C4-2B (cell line): ENCODE data around the gene DNAAF1.
"Not testable (repeated sequence)": the region's sequence is repeated elsewhere in the genome, so short reads cannot be mapped to it uniquely, and the experiment has no call there.

Source experiments
- H3K27ac ChIP-seq: fragments of 450-650 bp; 2 replicates; pipeline ENCODE4 v1.5.1; 2017
- ZFX ChIP-seq: fragments of 450-650 bp; IDR thresholded peaks from 2 replicates; pipeline ENCODE4 v1.6.1; 2017
- TF ChIP-seq, protein P1 (sequence below): fragments of 450-650 bp; conservative IDR thresholded peaks from 2 replicates; pipeline ENCODE4 v1.5.1; 2017; ENCODE audit warnings: mild to moderate bottlenecking

The DNAAF1 gene

DNA sequence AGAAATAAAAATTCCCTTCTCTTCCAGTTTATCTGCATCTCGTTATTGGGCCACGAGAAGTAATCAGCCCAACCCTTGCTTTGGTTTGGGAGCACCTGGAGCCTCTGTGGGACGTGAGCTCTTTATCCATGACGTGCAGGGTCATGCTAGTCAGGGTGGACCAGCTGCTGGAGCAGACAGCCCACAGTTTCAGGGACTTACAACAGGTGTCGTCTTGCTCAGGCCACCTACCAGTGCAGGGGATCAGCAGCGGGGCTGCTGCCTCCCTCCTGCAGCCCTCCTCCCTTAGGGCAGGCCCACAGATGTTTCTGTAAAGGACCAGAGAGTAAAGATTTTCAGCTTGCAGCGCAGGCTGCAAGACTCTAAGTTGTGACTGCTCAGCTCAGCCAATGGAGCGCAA, 62.8 kb downstream of the DNAAF1 start:
- no peak overlapping the region for H3K27ac ChIP-seq
- TF ChIP-seq ZFX, result no peak
- TF ChIP-seq, protein P1, sequence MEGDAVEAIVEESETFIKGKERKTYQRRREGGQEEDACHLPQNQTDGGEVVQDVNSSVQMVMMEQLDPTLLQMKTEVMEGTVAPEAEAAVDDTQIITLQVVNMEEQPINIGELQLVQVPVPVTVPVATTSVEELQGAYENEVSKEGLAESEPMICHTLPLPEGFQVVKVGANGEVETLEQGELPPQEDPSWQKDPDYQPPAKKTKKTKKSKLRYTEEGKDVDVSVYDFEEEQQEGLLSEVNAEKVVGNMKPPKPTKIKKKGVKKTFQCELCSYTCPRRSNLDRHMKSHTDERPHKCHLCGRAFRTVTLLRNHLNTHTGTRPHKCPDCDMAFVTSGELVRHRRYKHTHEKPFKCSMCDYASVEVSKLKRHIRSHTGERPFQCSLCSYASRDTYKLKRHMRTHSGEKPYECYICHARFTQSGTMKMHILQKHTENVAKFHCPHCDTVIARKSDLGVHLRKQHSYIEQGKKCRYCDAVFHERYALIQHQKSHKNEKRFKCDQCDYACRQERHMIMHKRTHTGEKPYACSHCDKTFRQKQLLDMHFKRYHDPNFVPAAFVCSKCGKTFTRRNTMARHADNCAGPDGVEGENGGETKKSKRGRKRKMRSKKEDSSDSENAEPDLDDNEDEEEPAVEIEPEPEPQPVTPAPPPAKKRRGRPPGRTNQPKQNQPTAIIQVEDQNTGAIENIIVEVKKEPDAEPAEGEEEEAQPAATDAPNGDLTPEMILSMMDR, result no peak

DNA sequence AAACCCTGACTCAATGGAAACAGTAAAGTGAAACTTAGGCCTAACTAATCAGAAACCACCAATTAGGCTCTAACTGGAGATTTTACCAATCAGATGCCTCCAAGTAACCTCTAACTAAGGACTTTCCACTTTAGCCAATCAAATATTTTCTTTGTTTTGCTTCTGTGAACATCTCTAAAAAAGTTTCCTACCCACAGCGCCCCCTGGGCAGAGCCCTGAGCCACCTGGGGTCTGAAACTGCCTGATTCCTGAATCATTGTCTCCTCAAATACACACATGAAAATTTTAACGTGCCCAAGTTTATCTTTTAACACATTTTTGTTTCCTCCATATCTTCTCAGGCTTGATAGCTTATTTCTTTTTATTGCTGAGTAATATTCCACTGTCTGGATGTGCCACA, 64.9 kb downstream of the DNAAF1 start:
- TF ChIP-seq, protein P1, result no peak
- no peak for TF ChIP-seq ZFX
- no peak overlapping the region for H3K27ac ChIP-seq

DNA sequence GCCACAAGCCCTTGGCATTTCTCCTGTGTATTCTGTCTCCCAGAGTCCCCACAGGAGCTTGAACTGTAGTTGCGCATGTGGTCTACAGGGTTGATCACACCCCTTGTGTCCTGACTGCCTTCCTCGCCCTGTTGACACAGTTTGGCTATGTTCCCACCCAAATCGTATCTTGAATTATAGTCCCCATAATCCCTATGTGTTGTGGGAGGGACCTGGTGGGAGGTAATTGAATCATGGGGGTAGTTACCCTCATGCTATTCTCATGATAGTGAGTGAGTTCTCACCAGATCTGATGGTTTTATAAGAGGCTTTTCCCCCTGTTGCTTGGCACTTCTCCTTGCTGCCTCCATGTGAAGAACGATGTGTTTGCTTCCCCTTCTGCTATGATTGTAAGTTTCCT, 67.0 kb downstream of the DNAAF1 start:
- TF ChIP-seq ZFX, result no peak
- TF ChIP-seq, protein P1, result no peak
- no peak overlapping the region; the same call in 1 of the 2 replicates for H3K27ac ChIP-seq

DNA sequence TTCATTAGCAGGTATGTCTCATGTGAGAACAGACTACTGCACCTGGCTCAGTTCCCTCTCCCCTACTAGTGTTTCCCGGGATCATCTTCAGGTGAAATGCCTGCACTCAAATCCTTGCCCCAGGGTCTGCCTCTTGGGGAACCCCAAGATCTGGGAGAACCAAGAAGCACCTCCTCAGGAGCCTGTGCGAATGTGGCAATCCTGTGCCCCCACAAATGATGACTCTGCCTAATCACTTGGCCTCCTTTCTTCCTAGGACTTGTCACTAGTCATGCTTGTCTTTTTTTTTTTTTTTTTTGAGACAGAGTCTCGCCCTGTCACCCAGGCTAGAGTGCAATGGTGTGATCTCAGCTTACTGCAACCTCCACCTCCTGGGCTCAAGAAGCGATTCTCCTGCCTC, 67.5 kb downstream of the DNAAF1 start:
- H3K27ac ChIP-seq, result no peak overlapping the region
- TF ChIP-seq, protein P1, result no peak
- no peak for TF ChIP-seq ZFX

DNA sequence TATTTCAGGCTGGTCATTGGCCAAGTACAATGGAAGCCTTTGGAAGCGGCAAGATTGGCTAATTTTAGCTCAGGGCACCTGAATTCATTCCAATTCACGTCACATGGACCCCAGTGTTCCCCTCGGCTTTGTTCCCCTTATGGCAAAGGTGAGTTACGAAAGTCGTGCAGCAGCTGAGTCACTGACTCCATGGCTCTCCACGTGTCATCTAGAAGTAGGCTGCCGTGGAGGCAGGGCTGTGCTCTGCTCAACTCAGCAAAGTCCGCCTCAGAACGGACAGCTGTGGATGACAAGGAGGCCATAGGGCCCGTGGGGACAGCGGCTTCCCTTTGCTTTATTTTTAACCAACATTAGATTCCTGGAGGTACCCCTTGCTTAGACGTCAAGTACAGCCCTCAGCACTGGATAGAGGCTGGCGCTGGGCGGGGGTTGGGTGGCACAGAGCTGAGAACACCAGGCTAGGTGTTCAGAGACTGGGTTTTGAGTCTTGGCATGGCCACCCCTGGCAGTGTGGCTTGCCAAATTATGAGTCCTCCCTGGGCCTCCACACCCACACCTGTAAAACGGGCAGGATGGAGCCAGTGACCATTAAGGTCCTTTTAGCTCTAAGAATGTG, 69.5 kb downstream of the DNAAF1 start:
- no peak for TF ChIP-seq ZFX
- TF ChIP-seq, protein P1, result no peak
- H3K27ac ChIP-seq, result no peak overlapping the region

DNA sequence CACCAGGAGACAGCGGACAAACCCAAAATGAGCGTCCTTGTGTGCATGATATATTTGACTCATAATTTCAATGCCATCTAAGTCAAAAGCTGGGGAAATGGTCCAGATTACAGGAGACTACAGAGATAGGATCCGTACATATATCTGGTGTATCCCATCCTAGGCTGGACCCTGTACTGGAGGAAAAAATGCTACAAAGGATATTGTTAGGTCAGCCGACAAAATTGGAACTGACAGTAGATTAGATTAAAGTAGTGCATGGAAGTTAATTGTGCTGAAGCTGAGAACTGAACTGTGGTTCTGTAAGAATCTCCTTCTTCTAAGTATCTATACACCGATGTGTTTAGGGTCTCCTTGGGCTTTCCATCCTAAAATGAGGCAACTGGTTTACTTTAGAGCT, 70.4 kb downstream of the DNAAF1 start:
- no peak overlapping the region for H3K27ac ChIP-seq
- TF ChIP-seq, protein P1, result no peak
- TF ChIP-seq ZFX, result no peak

DNA sequence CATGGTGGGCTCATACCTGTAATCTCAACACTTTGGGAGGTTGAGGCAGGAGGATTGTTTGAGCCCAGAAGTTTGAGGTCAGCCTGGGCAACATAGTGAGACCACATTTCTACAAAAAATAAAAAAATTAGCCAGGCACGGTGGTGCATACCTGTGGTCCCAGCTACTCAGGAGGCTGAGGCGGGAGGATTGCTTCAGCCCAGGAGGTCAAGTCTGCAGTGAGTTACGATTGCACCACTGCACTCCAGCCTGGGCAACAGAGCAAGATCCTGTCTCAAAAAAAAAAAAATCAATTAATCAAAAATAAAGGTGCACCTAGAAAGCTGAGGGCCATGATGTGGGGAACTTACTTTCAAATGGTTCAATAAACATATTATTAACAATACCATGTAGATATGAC, 71.0 kb downstream of the DNAAF1 start:
- not testable (repeated sequence) for H3K27ac ChIP-seq

DNA sequence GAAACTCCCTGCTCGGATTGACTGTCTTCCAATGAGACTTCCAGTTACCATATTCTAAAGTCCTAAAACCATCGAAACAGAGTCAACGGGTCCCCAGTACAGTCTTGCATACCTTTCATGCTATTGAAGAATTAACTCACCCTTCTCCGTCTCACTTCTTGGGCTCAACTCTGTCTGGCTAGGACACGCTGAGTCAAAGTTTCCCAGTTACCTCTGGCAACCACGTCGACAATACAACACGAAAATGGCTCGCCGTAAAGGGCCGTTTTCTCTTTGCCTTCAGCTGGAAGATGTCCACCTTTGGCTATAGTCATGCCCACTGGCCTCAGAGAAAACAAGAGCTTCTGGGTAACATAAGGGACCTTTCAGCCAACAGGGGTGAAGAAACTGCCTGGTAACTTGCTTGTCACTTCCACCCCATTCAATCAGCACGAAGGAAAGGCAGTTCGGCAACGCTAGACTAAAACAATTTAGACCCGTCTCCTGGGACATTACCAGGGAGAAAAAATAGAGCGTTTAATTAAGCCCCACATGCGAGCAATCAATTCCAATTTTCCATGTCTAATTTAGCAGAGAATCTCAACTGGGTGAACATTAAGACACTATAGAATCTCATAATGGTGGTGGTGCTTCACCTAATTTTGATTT, 73.2 kb downstream of the DNAAF1 start:
- TF ChIP-seq ZFX, result no peak
- TF ChIP-seq, protein P1, result no peak

More for the DNA sequence above, 73.2 kb downstream of the DNAAF1 start:
- H3K27ac ChIP-seq, result no peak overlapping the region
